Fibroblast of skin of left quadriceps (primary cell): Measurements from ENCODE around the gene ZNF658.
"Not testable (repeated sequence)": the region's sequence is repeated elsewhere in the genome, so short reads cannot be mapped to it uniquely, and the experiment has no call there.

Experiments used
- DNase-seq, 2 experiments: peaks; one replicate each; pipeline ENCODE4 v3.0.0-alpha.2; 2013; ENCODE audit warnings: low read depth in 2 of 2

The ZNF658 gene

GRCh38 chr9:66900490-66901131 lies at the start of gene ZNF658:
TSS of gene ZNF658 (plus strand) at chr9:66900725. CDS start at chr9:66903562, 2,837 bp downstream.
- peak; percentile 61 to 63 for DNase-seq

- DNase-seq = not testable (repeated sequence)
Measured at GRCh38 chr9:66861732-66862131, 38.8 kb upstream of the ZNF658 start.

GRCh38 chr9:66868660-66869059 lies 31.9 kb upstream of the ZNF658 start:
- not testable (repeated sequence) for DNase-seq

GRCh38 chr9:66880605-66881004 lies 19.9 kb upstream of the ZNF658 start:
- DNase-seq = not testable (repeated sequence)

GRCh38 chr9:66881847-66882246 lies 18.7 kb upstream of the ZNF658 start:
- not testable (repeated sequence) for DNase-seq

GRCh38 chr9:66890334-66890733 lies 10.2 kb upstream of the ZNF658 start:
- not testable (repeated sequence) for DNase-seq

- not testable (repeated sequence) for DNase-seq
Measured at GRCh38 chr9:66901141-66901540, 616 bp downstream of the ZNF658 start.

GRCh38 chr9:66909560-66909959 lies 9.0 kb downstream of the ZNF658 start:
- not testable (repeated sequence) for DNase-seq

- not testable (repeated sequence) for DNase-seq
Measured at GRCh38 chr9:66920072-66920471, 19.5 kb downstream of the ZNF658 start.

GRCh38 chr9:66936194-66936870 lies 35.8 kb downstream of the ZNF658 start:
- not testable (repeated sequence) for DNase-seq

GRCh38 chr9:66937662-66938061 lies 37.1 kb downstream of the ZNF658 start:
- DNase-seq = not testable (repeated sequence)

- not testable (repeated sequence) for DNase-seq
Measured at GRCh38 chr9:66938322-66938721, 37.8 kb downstream of the ZNF658 start.

GRCh38 chr9:66939878-66940830 lies 39.6 kb downstream of the ZNF658 start:
- DNase-seq = not testable (repeated sequence)

GRCh38 chr9:66942400-66943155 lies 42.1 kb downstream of the ZNF658 start:
- DNase-seq = not testable (repeated sequence)

- not testable (repeated sequence) for DNase-seq
Measured at GRCh38 chr9:66952576-66952975, 52.1 kb downstream of the ZNF658 start.
